H1 (cell line): ENCODE results near the gene GFI1B.

ENCODE experiments used
- BCL11A ChIP-seq, 2 experiments: IDR thresholded peaks; one replicate each; pipeline ENCODE4 v1.6.1; 2011; ENCODE audit warnings: low read depth in 2 of 2, low read length in 2 of 2, mild to moderate bottlenecking in 2 of 2
- EZH2 ChIP-seq: fragments of 200-600 bp; sonication (generic); IDR thresholded peaks from 2 replicates; pipeline ENCODE4 v1.7.1; 2012; ENCODE audit warnings: low read depth, mild to moderate bottlenecking, moderate library complexity, low read length, inconsistent platforms; ENCODE audit not compliant: severe bottlenecking
- JUN ChIP-seq: IDR thresholded peaks from 2 replicates; pipeline ENCODE4 v1.6.1; 2011; ENCODE audit warnings: low read depth, mild to moderate bottlenecking, improper control_type of control experiment, low read length
- MAFK ChIP-seq: IDR thresholded peaks from 2 replicates; pipeline ENCODE4 v1.6.1; 2012; ENCODE audit warnings: low read depth, mild to moderate bottlenecking, improper control_type of control experiment, low read length
- POLR2A ChIP-seq, 2 experiments: IDR thresholded peaks; 1 replicate in 1 of 2; 2 replicates in 1 of 2; pipeline ENCODE4 v1.6.1; 2011; ENCODE audit warnings: low read depth in 2 of 2, low read length in 2 of 2, mild to moderate bottlenecking in 2 of 2; ENCODE audit errors: control extremely low read depth in 1 of 2
- TCF12 ChIP-seq: IDR thresholded peaks from 2 replicates; pipeline ENCODE4 v1.6.1; 2011; ENCODE audit warnings: low read depth, mild to moderate bottlenecking, low read length
- ZNF274 ChIP-seq: IDR thresholded peaks from 2 replicates; pipeline ENCODE4 v1.7.0; 2012; ENCODE audit warnings: low read length, borderline replicate concordance; ENCODE audit errors: extremely low read depth
- TF ChIP-seq, protein P1 (sequence below), 3 experiments: IDR thresholded peaks; 1 replicate in 2 of 3; 2 replicates in 1 of 3; pipeline versions ENCODE4 v1.5.1 to v1.6.1; 2011; ENCODE audit warnings: low read length in 3 of 3, mild to moderate bottlenecking in 3 of 3, inconsistent platforms in 2 of 3, low read depth in 1 of 3, moderate library complexity in 1 of 3; ENCODE audit not compliant: insufficient read depth in 1 of 3; ENCODE audit errors: control extremely low read depth in 1 of 3

DNA sequence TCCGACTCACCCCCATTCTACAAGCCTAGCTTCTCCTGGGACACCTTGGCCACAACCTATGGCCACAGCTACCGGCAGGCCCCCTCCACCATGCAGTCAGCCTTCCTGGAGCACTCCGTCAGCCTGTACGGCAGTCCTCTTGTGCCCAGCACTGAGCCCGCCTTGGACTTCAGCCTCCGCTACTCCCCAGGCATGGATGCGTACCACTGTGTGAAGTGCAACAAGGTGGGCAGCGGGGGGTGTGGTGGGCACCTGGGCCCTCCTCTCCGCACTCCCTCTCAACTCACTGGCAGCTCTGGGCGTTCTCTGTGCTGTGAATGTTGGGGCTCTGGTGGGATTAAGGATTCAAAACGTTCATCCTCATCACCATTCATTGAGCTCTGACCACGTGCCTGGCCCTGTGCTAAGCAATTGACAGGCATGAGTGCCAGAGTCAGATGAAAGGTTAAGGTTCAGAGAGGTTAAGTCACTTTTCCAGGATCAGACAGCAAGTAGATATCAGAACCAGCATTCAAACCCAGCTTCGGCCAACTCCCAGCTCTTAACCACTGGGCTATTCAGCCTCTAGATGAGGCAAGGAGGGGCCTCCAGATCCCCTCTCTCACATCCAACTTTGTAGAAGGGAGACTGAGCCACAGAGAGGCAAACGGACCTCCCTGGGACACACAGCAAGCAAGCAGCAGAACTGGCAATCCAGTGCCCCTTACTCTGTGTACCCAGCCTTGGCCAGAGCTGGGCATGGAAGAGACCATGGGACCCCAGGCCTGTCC lies 9.9 kb downstream of the GFI1B start:
- TF ChIP-seq MAFK (no peak), TCF12 (no peak), BCL11A (IDR thresholded peaks at IDR 0.05; ENCODE audit: low read depth in 2 of 2, low read length in 2 of 2) (no peak), POLR2A (IDR thresholded peaks at IDR 0.05; ENCODE audit: control extremely low read depth in 1 of 2, low read depth in 2 of 2, low read length in 2 of 2) (no peak), ZNF274 (no peak), JUN (no peak), EZH2 (no peak)
- TF ChIP-seq, protein P1, sequence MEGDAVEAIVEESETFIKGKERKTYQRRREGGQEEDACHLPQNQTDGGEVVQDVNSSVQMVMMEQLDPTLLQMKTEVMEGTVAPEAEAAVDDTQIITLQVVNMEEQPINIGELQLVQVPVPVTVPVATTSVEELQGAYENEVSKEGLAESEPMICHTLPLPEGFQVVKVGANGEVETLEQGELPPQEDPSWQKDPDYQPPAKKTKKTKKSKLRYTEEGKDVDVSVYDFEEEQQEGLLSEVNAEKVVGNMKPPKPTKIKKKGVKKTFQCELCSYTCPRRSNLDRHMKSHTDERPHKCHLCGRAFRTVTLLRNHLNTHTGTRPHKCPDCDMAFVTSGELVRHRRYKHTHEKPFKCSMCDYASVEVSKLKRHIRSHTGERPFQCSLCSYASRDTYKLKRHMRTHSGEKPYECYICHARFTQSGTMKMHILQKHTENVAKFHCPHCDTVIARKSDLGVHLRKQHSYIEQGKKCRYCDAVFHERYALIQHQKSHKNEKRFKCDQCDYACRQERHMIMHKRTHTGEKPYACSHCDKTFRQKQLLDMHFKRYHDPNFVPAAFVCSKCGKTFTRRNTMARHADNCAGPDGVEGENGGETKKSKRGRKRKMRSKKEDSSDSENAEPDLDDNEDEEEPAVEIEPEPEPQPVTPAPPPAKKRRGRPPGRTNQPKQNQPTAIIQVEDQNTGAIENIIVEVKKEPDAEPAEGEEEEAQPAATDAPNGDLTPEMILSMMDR (IDR thresholded peaks at IDR 0.05; ENCODE audit: control extremely low read depth in 1 of 3, insufficient read depth in 1 of 3, low read depth in 1 of 3, low read length in 3 of 3): no peak
